GM18951 (cell line): ENCODE results near the gene ABCC2.

ENCODE experiments used
- POLR2A ChIP-seq: IDR thresholded peaks from 4 replicates; pipeline ENCODE4 v1.6.1; 2011; ENCODE audit warnings: mild to moderate bottlenecking; ENCODE audit not compliant: insufficient read length, insufficient read depth; ENCODE audit errors: extremely low read depth
- in situ Hi-C: fragments of 300-500 bp; cut with MboI; formaldehyde crosslinking; loops from one replicate; pipeline ENCODE4 v1.12.0; 2022; ENCODE audit warnings: low sequenced_read_pairs, mixed read lengths, inconsistent platforms; ENCODE audit not compliant: unreplicated experiment

ABCC2 gene

GRCh38 chr10:99784016-99784726 is 1.7 kb downstream of the ABCC2 start:
- no peak for TF ChIP-seq POLR2A
- in situ Hi-C loops = no loop called here

- TF ChIP-seq POLR2A = no peak
Measured at GRCh38 chr10:99784727-99785441, 2.4 kb downstream of the ABCC2 start.

DNA sequence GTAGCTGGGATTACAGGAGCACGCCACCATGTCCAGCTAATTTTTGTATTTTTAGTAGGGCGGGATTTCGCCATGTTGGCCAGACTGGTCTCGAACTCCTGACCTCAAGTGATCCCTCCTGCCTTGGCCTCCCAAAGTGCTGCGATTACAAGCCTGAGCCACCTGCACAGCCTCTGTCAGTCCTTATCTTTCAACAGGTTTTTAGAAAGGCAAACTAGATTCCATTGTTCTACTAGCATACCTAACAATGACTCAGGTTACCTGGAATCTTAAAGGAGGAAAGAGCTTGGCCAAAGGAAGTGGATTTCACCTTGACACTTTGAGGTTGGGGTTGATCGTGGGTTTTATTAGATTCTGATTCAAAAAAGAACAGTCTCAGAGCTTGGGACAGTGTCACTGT is 3.2 kb downstream of the ABCC2 start:
- in situ Hi-C loops = no loop called here
- TF ChIP-seq POLR2A = no peak

More at GRCh38 chr10:99784727-99785441, 2.4 kb downstream of the ABCC2 start:
- in situ Hi-C loops = no loop called here

DNA sequence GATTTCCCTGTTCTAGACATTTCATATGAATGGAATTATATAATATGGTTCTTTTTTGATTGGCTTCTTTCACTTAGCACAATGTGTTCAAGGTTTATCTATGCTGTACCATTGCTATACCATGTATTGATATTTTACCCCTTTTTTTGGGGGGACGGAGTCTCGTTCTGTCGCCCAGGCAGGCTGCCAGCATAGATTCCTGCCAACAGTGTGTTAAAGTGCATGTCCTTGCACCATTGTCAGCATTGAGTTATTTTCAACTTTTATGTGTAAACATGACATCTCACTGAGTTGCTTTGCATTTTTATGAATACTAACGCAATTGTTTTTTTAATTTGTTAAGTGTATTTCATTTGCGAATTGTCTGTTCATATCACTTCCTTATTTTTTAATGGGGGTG is 4.9 kb downstream of the ABCC2 start:
- in situ Hi-C loops = no loop called here

GRCh38 chr10:99787782-99788445 is 5.5 kb downstream of the ABCC2 start:
- in situ Hi-C loops = no loop called here
- no peak for TF ChIP-seq POLR2A

More for the DNA sequence above, 4.9 kb downstream of the ABCC2 start:
- TF ChIP-seq POLR2A = no peak

DNA sequence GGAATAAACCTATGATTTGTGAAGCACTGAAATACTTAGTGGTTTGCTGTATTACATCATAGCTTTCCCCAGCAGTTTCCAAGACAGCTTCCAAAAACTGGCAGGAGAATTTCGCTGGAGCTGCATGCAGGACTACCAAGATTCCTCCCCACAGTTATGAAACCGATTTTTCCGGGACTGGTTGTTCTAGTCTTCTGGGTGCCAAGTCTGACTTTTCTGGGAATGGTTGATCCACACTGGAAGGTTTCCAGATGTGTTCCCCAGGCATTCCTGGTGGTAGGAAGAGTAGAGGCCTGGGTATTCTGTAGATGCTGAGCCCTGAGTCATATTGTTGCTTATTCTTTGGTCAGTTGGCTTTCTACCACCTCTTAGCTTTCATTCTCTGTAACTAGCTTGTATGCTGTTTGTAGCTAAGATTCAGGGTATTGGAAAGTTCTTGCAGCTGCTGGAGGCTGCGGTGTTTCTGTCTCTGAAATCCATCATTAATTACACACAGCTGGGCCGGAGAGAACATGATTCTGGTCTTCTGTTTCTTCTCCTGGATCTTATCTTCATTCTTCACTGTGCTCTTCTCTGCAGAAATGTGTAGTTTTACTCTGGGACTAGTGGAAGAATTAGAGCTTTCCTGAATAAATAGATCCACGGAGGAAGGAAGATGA is 6.3 kb downstream of the ABCC2 start:
- no peak for TF ChIP-seq POLR2A
- in situ Hi-C loops = no loop called here

GRCh38 chr10:99791831-99792230 is 9.4 kb downstream of the ABCC2 start:
- TF ChIP-seq POLR2A = no peak

DNA sequence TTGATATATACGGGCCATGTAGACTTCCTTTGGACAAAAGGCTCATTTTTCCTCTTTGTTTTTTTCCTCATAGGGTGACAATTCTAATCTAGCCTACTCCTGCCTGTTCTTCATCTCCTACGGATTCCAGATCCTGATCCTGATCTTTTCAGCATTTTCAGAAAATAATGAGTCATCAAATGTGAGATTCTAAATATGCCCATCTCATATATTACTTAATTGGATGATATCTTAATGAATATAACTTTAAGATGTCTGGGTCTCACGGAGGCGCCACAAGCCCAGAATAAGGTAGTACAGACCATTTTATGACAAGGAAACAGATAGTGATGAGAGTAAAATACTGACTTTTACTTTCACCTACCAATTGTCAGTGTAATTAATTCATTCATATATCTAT is 11.4 kb downstream of the ABCC2 start:
- no peak for TF ChIP-seq POLR2A
- in situ Hi-C loops = no loop called here

More at GRCh38 chr10:99791831-99792230, 9.4 kb downstream of the ABCC2 start:
- in situ Hi-C loops = no loop called here

DNA sequence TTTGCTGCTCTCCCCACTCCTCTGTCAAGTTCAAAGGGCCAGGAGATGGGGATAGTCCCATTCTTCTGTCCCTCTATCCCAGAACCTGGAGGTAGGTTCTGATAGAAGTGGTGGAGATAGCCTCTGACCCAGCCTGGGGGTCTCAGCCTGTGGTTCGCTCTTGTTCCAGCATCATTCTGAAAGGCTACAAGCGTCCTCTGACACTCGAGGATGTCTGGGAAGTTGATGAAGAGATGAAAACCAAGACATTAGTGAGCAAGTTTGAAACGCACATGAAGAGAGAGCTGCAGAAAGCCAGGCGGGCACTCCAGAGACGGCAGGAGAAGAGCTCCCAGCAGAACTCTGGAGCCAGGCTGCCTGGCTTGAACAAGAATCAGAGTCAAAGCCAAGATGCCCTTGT is 14.5 kb downstream of the ABCC2 start:
- in situ Hi-C loops = no loop called here
- TF ChIP-seq POLR2A = no peak

DNA sequence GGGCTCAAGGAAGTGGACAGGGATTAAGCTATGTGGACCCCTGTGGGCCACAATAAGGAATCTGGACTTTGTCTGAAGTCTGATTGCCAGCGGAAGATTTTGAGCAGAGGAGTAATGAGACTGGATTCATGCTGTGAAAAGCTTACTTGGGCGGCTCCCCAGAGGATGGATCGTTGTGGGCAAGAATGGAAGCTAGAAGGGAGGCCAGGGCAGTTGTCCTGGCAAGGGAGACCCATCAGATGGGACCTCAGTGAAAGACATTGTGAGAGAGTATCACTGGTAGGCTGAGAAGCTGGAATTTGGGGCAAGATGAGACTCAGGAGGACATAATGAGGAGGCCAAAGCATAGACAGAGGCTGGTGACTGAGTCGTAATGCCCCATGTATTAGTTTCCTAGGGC is 15.6 kb downstream of the ABCC2 start:
- no peak for TF ChIP-seq POLR2A
- in situ Hi-C loops = no loop called here

DNA sequence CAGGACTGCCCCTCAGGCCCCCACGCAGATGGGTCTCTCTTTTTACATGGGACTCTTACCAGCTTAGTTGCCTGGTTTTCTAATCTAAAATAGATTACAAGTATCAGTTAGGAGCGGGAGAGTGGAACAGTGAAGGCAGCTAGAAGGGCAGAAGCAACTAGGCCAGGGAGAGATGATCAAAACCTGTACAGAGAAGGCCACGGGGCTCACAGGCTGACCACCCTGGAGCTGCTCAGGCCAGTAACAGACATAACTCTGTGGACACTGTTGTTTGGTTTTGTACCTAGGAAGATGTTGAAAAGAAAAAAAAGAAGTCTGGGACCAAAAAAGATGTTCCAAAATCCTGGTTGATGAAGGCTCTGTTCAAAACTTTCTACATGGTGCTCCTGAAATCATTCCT is 16.5 kb downstream of the ABCC2 start:
- no peak for TF ChIP-seq POLR2A
- in situ Hi-C loops = no loop called here

- TF ChIP-seq POLR2A = no peak
- in situ Hi-C loops = no loop called here
Measured at GRCh38 chr10:99799613-99800012, 17.2 kb downstream of the ABCC2 start.

GRCh38 chr10:99804471-99804870 is 22.0 kb downstream of the ABCC2 start:
- in situ Hi-C loops = no loop called here
- no peak for TF ChIP-seq POLR2A
